Measurements from ENCODE around the gene UBFD1. TPM values are rescaled to one million over a fixed set of nuclear protein-coding genes. Genes with fewer than 3 reads are reported as not detected.

The UBFD1 gene
- total RNA-seq, 1 experiment from 2014 or later, result 89.6 TPM

GRCh38 chr16:23571895-23572294 is 14.4 kb downstream of the UBFD1 start (continued):
- TF ChIP-seq, protein P1, sequence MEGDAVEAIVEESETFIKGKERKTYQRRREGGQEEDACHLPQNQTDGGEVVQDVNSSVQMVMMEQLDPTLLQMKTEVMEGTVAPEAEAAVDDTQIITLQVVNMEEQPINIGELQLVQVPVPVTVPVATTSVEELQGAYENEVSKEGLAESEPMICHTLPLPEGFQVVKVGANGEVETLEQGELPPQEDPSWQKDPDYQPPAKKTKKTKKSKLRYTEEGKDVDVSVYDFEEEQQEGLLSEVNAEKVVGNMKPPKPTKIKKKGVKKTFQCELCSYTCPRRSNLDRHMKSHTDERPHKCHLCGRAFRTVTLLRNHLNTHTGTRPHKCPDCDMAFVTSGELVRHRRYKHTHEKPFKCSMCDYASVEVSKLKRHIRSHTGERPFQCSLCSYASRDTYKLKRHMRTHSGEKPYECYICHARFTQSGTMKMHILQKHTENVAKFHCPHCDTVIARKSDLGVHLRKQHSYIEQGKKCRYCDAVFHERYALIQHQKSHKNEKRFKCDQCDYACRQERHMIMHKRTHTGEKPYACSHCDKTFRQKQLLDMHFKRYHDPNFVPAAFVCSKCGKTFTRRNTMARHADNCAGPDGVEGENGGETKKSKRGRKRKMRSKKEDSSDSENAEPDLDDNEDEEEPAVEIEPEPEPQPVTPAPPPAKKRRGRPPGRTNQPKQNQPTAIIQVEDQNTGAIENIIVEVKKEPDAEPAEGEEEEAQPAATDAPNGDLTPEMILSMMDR (IDR thresholded peaks at IDR 0.05 in 2 of 3, conservative IDR thresholded peaks at IDR 0.05 in 1 of 3; ENCODE audit: borderline replicate concordance in 1 of 3, insufficient read depth in 1 of 3, low read depth in 2 of 3, low read length in 2 of 3), result no peak
- no peak for TF ChIP-seq JUND (IDR thresholded peaks at IDR 0.05)
- TF ChIP-seq SIN3A (IDR thresholded peaks at IDR 0.05; ENCODE audit: low read depth), result no peak
- TF ChIP-seq EGR1 (IDR thresholded peaks at IDR 0.05; ENCODE audit: low read depth), result no peak
- TF ChIP-seq, protein P2, sequence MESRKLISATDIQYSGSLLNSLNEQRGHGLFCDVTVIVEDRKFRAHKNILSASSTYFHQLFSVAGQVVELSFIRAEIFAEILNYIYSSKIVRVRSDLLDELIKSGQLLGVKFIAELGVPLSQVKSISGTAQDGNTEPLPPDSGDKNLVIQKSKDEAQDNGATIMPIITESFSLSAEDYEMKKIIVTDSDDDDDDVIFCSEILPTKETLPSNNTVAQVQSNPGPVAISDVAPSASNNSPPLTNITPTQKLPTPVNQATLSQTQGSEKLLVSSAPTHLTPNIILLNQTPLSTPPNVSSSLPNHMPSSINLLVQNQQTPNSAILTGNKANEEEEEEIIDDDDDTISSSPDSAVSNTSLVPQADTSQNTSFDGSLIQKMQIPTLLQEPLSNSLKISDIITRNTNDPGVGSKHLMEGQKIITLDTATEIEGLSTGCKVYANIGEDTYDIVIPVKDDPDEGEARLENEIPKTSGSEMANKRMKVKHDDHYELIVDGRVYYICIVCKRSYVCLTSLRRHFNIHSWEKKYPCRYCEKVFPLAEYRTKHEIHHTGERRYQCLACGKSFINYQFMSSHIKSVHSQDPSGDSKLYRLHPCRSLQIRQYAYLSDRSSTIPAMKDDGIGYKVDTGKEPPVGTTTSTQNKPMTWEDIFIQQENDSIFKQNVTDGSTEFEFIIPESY (IDR thresholded peaks at IDR 0.05; ENCODE audit: extremely low read depth, insufficient replicate concordance, low read length), result no peak

DNA sequence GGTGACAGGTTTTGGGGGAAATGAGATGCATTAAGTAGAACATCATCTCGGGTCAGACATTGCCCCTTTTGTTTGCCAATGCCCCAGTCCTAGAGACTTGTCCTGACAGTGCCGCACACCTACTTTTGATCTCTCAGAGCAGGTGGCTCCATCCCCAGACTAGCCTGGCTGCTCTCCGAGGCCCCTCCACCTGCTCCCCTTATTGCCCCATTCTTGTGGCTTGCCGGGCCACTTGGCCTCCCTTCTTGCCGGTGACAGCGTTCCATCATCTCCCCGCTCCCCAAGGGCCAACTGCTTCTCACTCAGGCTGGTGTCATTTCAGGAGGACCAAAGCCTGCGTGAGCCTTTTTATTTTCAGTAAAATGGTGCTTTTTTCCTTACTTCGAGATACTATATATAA is 14.9 kb downstream of the UBFD1 start:
- H3K9ac ChIP-seq (ENCODE audit: low read length), result no peak overlapping the region
- TF ChIP-seq REST (IDR thresholded peaks at IDR 0.05; ENCODE audit: low read depth) (no peak), EGR1 (IDR thresholded peaks at IDR 0.05; ENCODE audit: low read depth) (no peak)
- TF ChIP-seq, protein P3, sequence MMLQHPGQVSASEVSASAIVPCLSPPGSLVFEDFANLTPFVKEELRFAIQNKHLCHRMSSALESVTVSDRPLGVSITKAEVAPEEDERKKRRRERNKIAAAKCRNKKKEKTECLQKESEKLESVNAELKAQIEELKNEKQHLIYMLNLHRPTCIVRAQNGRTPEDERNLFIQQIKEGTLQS (IDR thresholded peaks at IDR 0.05), result no peak
- ChIA-PET RAD21 (ENCODE audit: low non-redundant PET in 1 of 2, low total read pairs in 2 of 2, uncharacterized antibody in 2 of 2, unreplicated experiment in 2 of 2) (no interaction called here), CTCF (no interaction called here), POLR2A (no interaction called here)
- intact Hi-C loops (cut with micrococcal nuclease), result no loop called here
- no peak overlapping the region for H2AFZ ChIP-seq (ENCODE audit: low read depth, low read length, poor library complexity, severe bottlenecking)
- H3K36me3 ChIP-seq (ENCODE audit: control insufficient read depth in 1 of 2, insufficient read depth in 2 of 2, low read length in 2 of 2), result peaks cover 22 to 39% of the 10 kb centered on the region in 2 experiments
- H4K20me1 ChIP-seq (ENCODE audit: insufficient read depth), result no peaks in the 10 kb centered on the region
- ATAC-seq (no peak), DNase-seq (ENCODE audit: low read depth, low spot score) (no peak)
- H3K4me2 ChIP-seq (ENCODE audit: low read length), result no peak overlapping the region
- no peaks in the 10 kb centered on the region for H3K79me2 ChIP-seq (ENCODE audit: insufficient read depth, low read length)
- no peaks in the 10 kb centered on the region for H3K9me2 ChIP-seq (ENCODE audit: insufficient read depth)
- no peak overlapping the region for H3K4me3 ChIP-seq (replicated peaks in 1 of 2; ENCODE audit: low read depth in 1 of 2, low read length in 2 of 2)
- BruUV-seq (replicated peaks), result no TSS peak
- no peaks in the 10 kb centered on the region for H3K4me1 ChIP-seq (ENCODE audit: control insufficient read depth in 1 of 2, insufficient read depth in 2 of 2, low read length in 2 of 2)
- H3K9me3 ChIP-seq (ENCODE audit: control insufficient read depth in 1 of 2, insufficient read depth in 1 of 2, low read depth in 1 of 2, low read length in 2 of 2), result no peaks in the 10 kb centered on the region
- no peaks in the 10 kb centered on the region for H3K27me3 ChIP-seq (ENCODE audit: insufficient read depth, low read length)
- H3K27ac ChIP-seq (ENCODE audit: low read depth, low read length), result no peak overlapping the region

All from HCT116 (cell line).